Sigmoid colon (tissue), 7 donors: ENCODE measurements around the gene RNF212B. TPM values are rescaled to one million over a fixed set of nuclear protein-coding genes. Genes with fewer than 3 reads are reported as not detected.
"Not testable (repeated sequence)": the region's sequence is repeated elsewhere in the genome, so short reads cannot be mapped to it uniquely, and the experiment has no call there.

ENCODE experiments used
- DNase-seq: peaks from one replicate; pipeline ENCODE4 v3.0.0-alpha.2; 2019
- H3K27ac ChIP-seq, 4 donors: fragments of 200-600 bp; sonication (generic); one replicate each; pipeline ENCODE4 v1.5.1; 2016 to 2019; ENCODE audit warnings: mild to moderate bottlenecking in 1 of 4
- H3K27me3 ChIP-seq, 3 donors: fragments of 200-600 bp; sonication (generic); one replicate each; pipeline ENCODE4 v1.5.1; 2019; ENCODE audit warnings: mild to moderate bottlenecking in 1 of 3
- H3K36me3 ChIP-seq, 4 donors: fragments of 200-600 bp; sonication (generic); one replicate each; pipeline ENCODE4 v1.5.1; 2016 to 2019
- H3K4me1 ChIP-seq, 4 donors: fragments of 200-600 bp; sonication (generic); one replicate each; pipeline ENCODE4 v1.5.1; 2017 to 2019
- H3K4me3 ChIP-seq, 4 donors: fragments of 200-600 bp; sonication (generic); one replicate each; pipeline ENCODE4 v1.5.1; 2017 to 2019; ENCODE audit warnings: mild to moderate bottlenecking in 2 of 4, moderate library complexity in 1 of 4
- H3K9me3 ChIP-seq, 4 donors: fragments of 200-600 bp in 3 of 4; sonication (generic) in 3 of 4; one replicate each; pipeline versions ENCODE4 v1.5.1 to v1.6.1; 2013 to 2019
- EP300 ChIP-seq, 4 donors: sonication (generic); formaldehyde crosslinking; IDR thresholded peaks; one replicate each; pipeline ENCODE4 v1.6.1; 2017; ENCODE audit warnings: antibody characterized with exemption in 4 of 4
- POLR2A ChIP-seq, 2 donors: fragments of 450-650 bp; IDR thresholded peaks; one replicate each; pipeline ENCODE4 v1.6.1; 2016; ENCODE audit warnings: antibody characterized with exemption in 2 of 2, mild to moderate bottlenecking in 2 of 2, moderate library complexity in 2 of 2
- POLR2AphosphoS5 ChIP-seq, 4 donors: sonication (generic); formaldehyde crosslinking; IDR thresholded peaks; one replicate each; pipeline ENCODE4 v1.6.1; 2017; ENCODE audit warnings: antibody characterized with exemption in 4 of 4
- WGBS, 2 donors: extraction: QIAGEN DNeasy Blood & Tissue Kit; methylation state at CpG; one replicate each; pipeline ENCODE4 v1.1.7; 2013; 5-methylcytosine and 5-hydroxymethylcytosine counted together
- intact Hi-C: fragments of 100-400 bp; cut with DNase I; formaldehyde crosslinking; loops from one replicate; pipeline ENCODE4 v1.15.1; 2023
- polyA plus RNA-seq, 3 donors: library from polyadenylated mRNA; stranded (reverse); fragments of 200-250 nt; gene quantifications; one replicate each; pipeline ENCODE4 v1.2.3, GENCODE V29; 2013
- total RNA-seq, 4 donors: library from RNA; depleted of rRNA; stranded (reverse); fragments of >200 nt; gene quantifications; one replicate each; pipeline ENCODE4 v1.1.0, GENCODE V29; 2016
- TF ChIP-seq, protein P1 (sequence below), 4 experiments: fragments of 450-650 bp in 3 of 4; fragments of 200-600 bp in 1 of 4; IDR thresholded peaks; one replicate each; pipeline ENCODE4 v1.5.1; 2016 to 2019; ENCODE audit warnings: antibody characterized with exemption in 4 of 4, mild to moderate bottlenecking in 3 of 4, moderate library complexity in 2 of 4
- donor health status: healthy with polysubstance abuse.
- donor health status: Bipolar disorder and iron deficiency.
- donor health status: healthy.

Gene RNF212B
- total and polyA plus RNA-seq, 7 donors, result not detected

DNA sequence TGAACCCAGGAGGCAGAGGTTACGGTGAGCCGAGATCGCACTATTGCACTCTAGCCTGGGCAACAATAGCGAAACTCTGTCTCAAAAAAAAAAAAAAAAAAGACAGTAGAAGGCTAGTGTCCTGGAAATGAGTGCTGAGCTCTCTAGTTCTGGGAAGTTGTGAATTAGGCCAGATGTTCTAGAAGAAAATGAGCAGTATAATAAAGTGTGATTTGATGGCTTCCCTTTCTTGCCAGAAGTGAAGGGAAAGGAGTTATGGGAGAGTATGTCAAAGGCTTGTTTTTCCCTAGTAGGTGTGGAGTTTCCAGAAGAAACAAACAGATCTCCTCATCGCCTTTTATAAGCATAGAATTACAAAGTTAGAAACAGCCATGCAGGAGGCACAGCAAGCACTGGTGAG lies 20.5 kb downstream of the RNF212B start:
- WGBS, 2 donors, result 88 to 90% methylated on average over 5 of the region's 5 CpGs
- no peaks in the 10 kb centered on the region for H3K9me3 ChIP-seq
- no peaks in the 10 kb centered on the region for H3K4me1 ChIP-seq
- no peak overlapping the region for H3K4me3 ChIP-seq
- peaks cover 0 to 12% (median 0%) of the 10 kb centered on the region in 3 donors for H3K27me3 ChIP-seq
- intact Hi-C loops, result no loop called here
- H3K27ac ChIP-seq, result no peak overlapping the region
- H3K36me3 ChIP-seq, result no peaks in the 10 kb centered on the region
- TF ChIP-seq POLR2AphosphoS5 (IDR thresholded peaks at IDR 0.05) (no peak), POLR2A (IDR thresholded peaks at IDR 0.05) (no peak), EP300 (IDR thresholded peaks at IDR 0.05) (no peak)
- TF ChIP-seq, protein P1, sequence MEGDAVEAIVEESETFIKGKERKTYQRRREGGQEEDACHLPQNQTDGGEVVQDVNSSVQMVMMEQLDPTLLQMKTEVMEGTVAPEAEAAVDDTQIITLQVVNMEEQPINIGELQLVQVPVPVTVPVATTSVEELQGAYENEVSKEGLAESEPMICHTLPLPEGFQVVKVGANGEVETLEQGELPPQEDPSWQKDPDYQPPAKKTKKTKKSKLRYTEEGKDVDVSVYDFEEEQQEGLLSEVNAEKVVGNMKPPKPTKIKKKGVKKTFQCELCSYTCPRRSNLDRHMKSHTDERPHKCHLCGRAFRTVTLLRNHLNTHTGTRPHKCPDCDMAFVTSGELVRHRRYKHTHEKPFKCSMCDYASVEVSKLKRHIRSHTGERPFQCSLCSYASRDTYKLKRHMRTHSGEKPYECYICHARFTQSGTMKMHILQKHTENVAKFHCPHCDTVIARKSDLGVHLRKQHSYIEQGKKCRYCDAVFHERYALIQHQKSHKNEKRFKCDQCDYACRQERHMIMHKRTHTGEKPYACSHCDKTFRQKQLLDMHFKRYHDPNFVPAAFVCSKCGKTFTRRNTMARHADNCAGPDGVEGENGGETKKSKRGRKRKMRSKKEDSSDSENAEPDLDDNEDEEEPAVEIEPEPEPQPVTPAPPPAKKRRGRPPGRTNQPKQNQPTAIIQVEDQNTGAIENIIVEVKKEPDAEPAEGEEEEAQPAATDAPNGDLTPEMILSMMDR (IDR thresholded peaks at IDR 0.05), result no peak
- no peak for DNase-seq

DNA sequence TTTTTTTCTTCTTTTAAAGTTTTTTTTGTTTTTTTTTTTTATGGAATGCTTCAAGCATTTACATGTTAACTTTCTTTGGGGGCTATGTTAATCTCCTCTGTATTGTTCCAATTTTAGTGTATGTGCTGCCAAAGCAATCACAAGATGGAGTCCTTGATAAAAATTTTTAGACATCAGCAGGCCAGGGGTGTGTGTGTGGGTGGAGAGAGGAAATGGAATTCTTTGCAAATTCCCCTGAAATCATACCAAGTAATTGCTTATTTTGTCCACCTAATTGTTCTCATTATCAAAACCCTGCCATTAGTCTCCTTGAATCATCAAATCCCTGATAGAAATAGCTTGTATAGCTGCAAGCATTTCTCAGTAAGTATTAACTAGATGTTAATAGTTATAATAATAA lies 21.7 kb downstream of the RNF212B start:
- no peak for DNase-seq
- H3K4me1 ChIP-seq, result no peaks in the 10 kb centered on the region
- H3K4me3 ChIP-seq, result no peak overlapping the region
- H3K9me3 ChIP-seq, result no peaks in the 10 kb centered on the region
- intact Hi-C loops, result no loop called here
- peaks cover 0 to 12% (median 5%) of the 10 kb centered on the region in 3 donors for H3K27me3 ChIP-seq
- TF ChIP-seq POLR2A (IDR thresholded peaks at IDR 0.05) (no peak), EP300 (IDR thresholded peaks at IDR 0.05) (no peak), POLR2AphosphoS5 (IDR thresholded peaks at IDR 0.05) (no peak)
- TF ChIP-seq, protein P1 (IDR thresholded peaks at IDR 0.05), result no peak
- no peaks in the 10 kb centered on the region for H3K36me3 ChIP-seq
- H3K27ac ChIP-seq, result no peak overlapping the region

DNA sequence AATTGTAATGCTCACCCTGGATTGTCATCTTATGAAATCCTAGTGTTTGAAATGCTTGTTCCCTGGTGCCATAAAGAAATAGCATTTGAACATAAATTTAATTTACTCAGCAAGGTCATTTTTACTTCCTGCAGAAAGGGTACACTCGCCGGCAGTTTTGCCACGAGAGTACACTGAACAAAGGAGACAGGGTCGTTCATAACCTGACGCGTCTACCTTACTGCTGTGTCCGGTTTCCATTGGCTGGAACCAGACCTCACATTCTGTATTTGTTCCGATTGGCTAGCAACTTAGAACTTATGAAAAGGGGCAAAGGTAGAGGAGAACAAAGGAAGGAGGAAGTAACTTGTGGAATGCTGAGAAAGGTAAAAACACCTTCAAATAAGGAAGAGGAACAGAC lies 23.1 kb downstream of the RNF212B start:
- H3K36me3 ChIP-seq, H3K4me1 ChIP-seq, DNase-seq, intact Hi-C loops, H3K4me3 ChIP-seq, H3K27ac ChIP-seq, H3K9me3 ChIP-seq: not testable (repeated sequence)
- WGBS, 2 donors, result 42 to 67% methylated on average over 8 of the region's 8 CpGs
- H3K27me3 ChIP-seq, result peaks cover 0 to 12% (median 5%) of the 10 kb centered on the region in 3 donors

DNA sequence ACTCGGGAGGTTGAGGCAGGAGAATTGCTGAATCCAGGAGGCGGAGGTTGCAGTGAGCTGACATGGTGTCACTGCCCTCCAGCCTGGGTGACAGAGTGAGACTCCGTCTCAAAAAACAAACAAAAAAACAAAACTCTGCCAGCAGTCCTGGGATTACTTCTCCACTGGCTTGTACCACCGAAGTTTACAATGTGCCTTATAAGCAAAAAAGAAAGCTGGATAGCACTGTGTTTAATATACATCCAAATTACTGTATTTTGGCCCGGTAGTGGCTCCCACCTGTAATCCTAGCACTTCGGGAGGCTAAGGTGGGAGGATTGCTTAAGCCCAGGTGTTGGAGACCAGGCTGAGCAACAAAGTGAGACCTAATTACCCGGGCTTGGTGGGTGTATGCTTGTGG lies 31.5 kb downstream of the RNF212B start:
- no peak for TF ChIP-seq POLR2A (IDR thresholded peaks at IDR 0.05)
- TF ChIP-seq, protein P1 (IDR thresholded peaks at IDR 0.05), result no peak
- TF ChIP-seq EP300 (IDR thresholded peaks at IDR 0.05), result no peak
- TF ChIP-seq POLR2AphosphoS5 (IDR thresholded peaks at IDR 0.05), result no peak
- intact Hi-C loops, result loop anchor here (5.0 kb wide), 1 partner anchor 113 kb away; no protein-coding TSS in a partner anchor
- no peaks in the 10 kb centered on the region for H3K4me1 ChIP-seq
- H3K27ac ChIP-seq, result no peak overlapping the region
- DNase-seq, result no peak
- no peaks in the 10 kb centered on the region for H3K9me3 ChIP-seq
- no peaks in the 10 kb centered on the region for H3K27me3 ChIP-seq
- WGBS, 2 donors, result 89 to 91% methylated on average over 7 of the region's 7 CpGs
- H3K4me3 ChIP-seq, result no peak overlapping the region
- H3K36me3 ChIP-seq, result no peaks in the 10 kb centered on the region

DNA sequence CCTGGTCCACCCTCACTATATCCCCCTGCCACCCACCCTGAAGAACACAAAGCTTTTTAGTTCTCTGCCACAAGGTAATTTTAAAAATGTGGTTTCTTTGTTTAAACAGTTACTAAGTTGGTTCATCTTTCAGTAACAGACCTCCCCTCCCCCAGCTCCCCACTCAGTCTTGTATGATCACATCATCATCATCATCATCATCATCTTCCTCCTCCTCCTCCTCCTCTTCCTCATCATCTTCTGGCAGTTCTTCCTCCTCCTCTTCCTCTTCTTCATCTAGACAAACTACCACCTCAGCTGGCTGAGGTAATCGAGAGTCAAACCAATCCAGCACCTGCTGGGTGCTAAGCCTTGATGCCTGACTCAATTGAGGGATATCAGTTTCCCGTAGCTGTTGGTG lies 37.7 kb downstream of the RNF212B start:
- 91 to 95% methylated on average over 2 of the region's 2 CpGs for WGBS, 2 donors
- TF ChIP-seq, protein P1 (IDR thresholded peaks at IDR 0.05), result no peak
- intact Hi-C loops, result no loop called here
- DNase-seq, result no peak
- Histone ChIP-seq H3K27me3 (no peaks in the 10 kb centered on the region), H3K36me3 (peaks cover 0 to 15% (median 0%) of the 10 kb centered on the region in 4 donors), H3K27ac (no peak overlapping the region), H3K9me3 (no peaks in the 10 kb centered on the region), H3K4me3 (no peak overlapping the region), H3K4me1 (no peaks in the 10 kb centered on the region)
